AG04449 (cell line): ENCODE results near the gene CCDC186.

Source experiments
- CTCF ChIA-PET: fragments of 350-600 bp; formaldehyde crosslinking; extraction: SDS; loops from one replicate; lab custom pipeline; 2021; ENCODE audit warnings: antibody characterized with exemption; lab: Yijun Ruan, JAX
- POLR2A ChIA-PET: fragments of 400-600, 350-600 bp; formaldehyde crosslinking; extraction: SDS; loops from one replicate; lab custom pipeline; 2020; ENCODE audit warnings: antibody characterized with exemption, inconsistent platforms; lab: Yijun Ruan, JAX
- DNase-seq: peaks from one replicate; pipeline ENCODE4 v3.0.0-alpha.2; 2010; ENCODE audit warnings: low read depth, low spot score
- H3K4me3 ChIP-seq: 2 replicates; pipeline ENCODE4 v1.5.1; 2011; ENCODE audit warnings: low read depth, mild to moderate bottlenecking, control low read depth, low read length
- CTCF ChIP-seq: IDR thresholded peaks from one replicate; pipeline ENCODE4 v1.5.1; 2011; ENCODE audit warnings: mild to moderate bottlenecking, moderate library complexity, low read length, control low read depth, inconsistent platforms; ENCODE audit not compliant: insufficient read depth; ENCODE audit errors: missing control alignments

Gene CCDC186

GRCh38 chr10:114189700-114190099 lies 15.7 kb upstream of the CCDC186 start:
- no peak overlapping the region for H3K4me3 ChIP-seq
- no peak for DNase-seq
- TF ChIP-seq CTCF = no peak
- ChIA-PET POLR2A (no interaction called here), CTCF (no interaction called here)

- DNase-seq = no peak
- H3K4me3 ChIP-seq = no peak overlapping the region
- no peak for TF ChIP-seq CTCF
- ChIA-PET POLR2A (no interaction called here), CTCF (no interaction called here)
Measured at GRCh38 chr10:114188900-114189299, 14.9 kb upstream of the CCDC186 start.

- no peak for TF ChIP-seq CTCF
- DNase-seq = no peak
- no peak overlapping the region for H3K4me3 ChIP-seq
- ChIA-PET POLR2A (interaction anchor here (0.7 kb wide), 1 partner anchor 40 kb away, joined by 3 read pairs; no protein-coding TSS in a partner anchor), CTCF (interaction anchor here (1.0 kb wide), 1 partner anchor 16 kb away, joined by 3 read pairs; no protein-coding TSS in a partner anchor)
Measured at GRCh38 chr10:114188001-114188400, 14.0 kb upstream of the CCDC186 start.

GRCh38 chr10:114184276-114184675 lies 10.3 kb upstream of the CCDC186 start:
- no peak overlapping the region for H3K4me3 ChIP-seq
- ChIA-PET CTCF (no interaction called here), POLR2A (no interaction called here)
- TF ChIP-seq CTCF = no peak
- no peak for DNase-seq

GRCh38 chr10:114183563-114183962 lies 9.6 kb upstream of the CCDC186 start:
- H3K4me3 ChIP-seq = no peak overlapping the region
- DNase-seq = no peak
- ChIA-PET CTCF (no interaction called here), POLR2A (no interaction called here)
- no peak for TF ChIP-seq CTCF

GRCh38 chr10:114181971-114182370 lies 8.0 kb upstream of the CCDC186 start:
- H3K4me3 ChIP-seq = no peak overlapping the region
- TF ChIP-seq CTCF = no peak
- POLR2A ChIA-PET = no interaction called here
- CTCF ChIA-PET = no interaction called here
- no peak for DNase-seq
